HCT116 (cell line): Measurements from ENCODE around the gene KIAA1755. TPM values are rescaled to one million over a fixed set of nuclear protein-coding genes. Genes with fewer than 3 reads are reported as not detected.

Experiments used
- ATAC-seq: fragments of 200-7000 bp; cut with Tn5 transposase; 2 replicates; pipeline ENCODE4 v1.9.1; 2020; ENCODE audit warnings: mild to moderate bottlenecking, moderate library complexity
- BruUV-seq: library from RNA; stranded (reverse); fragments of 400-500 nt; replicated peaks from 2 replicates; lab custom pipeline; 2021; lab: Mats Ljungman, UMichigan
- CTCF ChIA-PET: fragments of 300-600 bp; sonication (Branson Sonifier 250); formaldehyde crosslinking; loops from one replicate; lab custom pipeline; 2021; ENCODE audit warnings: antibody characterized with exemption; lab: Charles Lee
- POLR2A ChIA-PET: fragments of 300-600, 350-600 bp; sonication (Branson Sonifier 250); formaldehyde crosslinking; loops from one replicate; lab custom pipeline; 2021; ENCODE audit warnings: antibody characterized with exemption; lab: Charles Lee
- RAD21 ChIA-PET, 2 experiments: fragments of 300-600 bp; sonication (Branson Sonifier 250); formaldehyde crosslinking; loops; one replicate each; lab custom pipeline; 2023; ENCODE audit warnings: low total read pairs in 2 of 2; ENCODE audit not compliant: uncharacterized antibody in 2 of 2, unreplicated experiment in 2 of 2, low non-redundant PET in 1 of 2; lab: Charles Lee
- DNase-seq: peaks from one replicate; pipeline ENCODE4 v3.0.0-alpha.2; 2010; ENCODE audit warnings: low read depth, low spot score
- H2AFZ ChIP-seq: fragments of 200-600 bp; shearing (Covaris generic), sonication (generic); 2 replicates; pipeline ENCODE4 v1.6.1; 2017; ENCODE audit warnings: low read depth, mixed run types, mixed read lengths, antibody characterized with exemption, low read length; ENCODE audit not compliant: poor library complexity, severe bottlenecking
- H3K27ac ChIP-seq: 2 replicates; pipeline ENCODE4 v1.5.1; 2012; ENCODE audit warnings: low read depth, low read length
- H3K27me3 ChIP-seq: fragments of 200-600 bp; sonication (generic); 2 replicates; pipeline ENCODE4 v1.6.1; 2016; ENCODE audit warnings: mixed run types, low read length, mixed read lengths; ENCODE audit not compliant: insufficient read depth
- H3K36me3 ChIP-seq, 2 experiments: fragments of 200-500 bp in 1 of 2; fragments of 200-600 bp in 1 of 2; sonication (Bioruptor generic) in 1 of 2; sonication (generic) in 1 of 2; 2 replicates each; pipeline versions ENCODE4 v1.5.1 to v1.6.1; 2014 to 2016; ENCODE audit warnings: low read length in 2 of 2, inconsistent platforms in 1 of 2, mixed read lengths in 1 of 2, mixed run types in 1 of 2; ENCODE audit not compliant: insufficient read depth in 2 of 2, control insufficient read depth in 1 of 2
- H3K4me1 ChIP-seq, 2 experiments: fragments of 200-600 bp in 1 of 2; sonication (generic) in 1 of 2; 2 replicates each; pipeline versions ENCODE4 v1.5.1 to v1.6.1; 2012 to 2017; ENCODE audit warnings: low read length in 2 of 2, inconsistent platforms in 1 of 2, mild to moderate bottlenecking in 1 of 2, mixed read lengths in 1 of 2, mixed run types in 1 of 2, moderate library complexity in 1 of 2; ENCODE audit not compliant: insufficient read depth in 2 of 2, control insufficient read depth in 1 of 2
- H3K4me2 ChIP-seq: fragments of 200-600 bp; sonication (generic); 2 replicates; pipeline ENCODE4 v1.6.1; 2017; ENCODE audit warnings: mixed run types, low read length, mixed read lengths
- H3K4me3 ChIP-seq, 2 experiments: fragments of 200-600 bp in 1 of 2; sonication (generic) in 1 of 2; replicated peaks in 1 of 2; 2 replicates each; pipeline ENCODE4 v1.5.1; 2011 to 2016; ENCODE audit warnings: low read length in 2 of 2, control low read depth in 1 of 2, low read depth in 1 of 2, mild to moderate bottlenecking in 1 of 2, mixed read lengths in 1 of 2, mixed run types in 1 of 2
- H3K79me2 ChIP-seq: fragments of 200-600 bp; sonication (generic); 2 replicates; pipeline ENCODE4 v1.6.1; 2017; ENCODE audit warnings: mild to moderate bottlenecking, mixed run types, low read length, moderate library complexity, mixed read lengths; ENCODE audit not compliant: insufficient read depth
- H3K9ac ChIP-seq: fragments of 200-600 bp; sonication (generic); 2 replicates; pipeline ENCODE4 v1.6.1; 2016; ENCODE audit warnings: low read length, mixed read lengths
- H3K9me2 ChIP-seq: fragments of 200-600 bp; sonication (generic), shearing (Covaris generic); 2 replicates; pipeline ENCODE4 v1.6.1; 2017; ENCODE audit warnings: mixed run types, mild to moderate bottlenecking, moderate library complexity; ENCODE audit not compliant: insufficient read depth
- H3K9me3 ChIP-seq, 2 experiments: fragments of 200-500 bp in 1 of 2; fragments of 200-600 bp in 1 of 2; sonication (Bioruptor generic) in 1 of 2; sonication (generic) in 1 of 2; 2 replicates each; pipeline ENCODE4 v1.6.1; 2014 to 2017; ENCODE audit warnings: low read length in 2 of 2, mixed read lengths in 2 of 2, inconsistent platforms in 1 of 2, low read depth in 1 of 2, mild to moderate bottlenecking in 1 of 2, mixed run types in 1 of 2, moderate library complexity in 1 of 2; ENCODE audit not compliant: control insufficient read depth in 1 of 2, insufficient read depth in 1 of 2
- H4K20me1 ChIP-seq: fragments of 200-600 bp; sonication (generic), shearing (Covaris generic); 2 replicates; pipeline ENCODE4 v1.6.1; 2017; ENCODE audit warnings: mixed run types, mild to moderate bottlenecking, moderate library complexity; ENCODE audit not compliant: insufficient read depth
- ATF3 ChIP-seq: IDR thresholded peaks from 2 replicates; pipeline ENCODE4 v1.6.1; 2012
- CBX3 ChIP-seq: IDR thresholded peaks from 2 replicates; pipeline ENCODE4 v1.6.1; 2012; ENCODE audit warnings: low read depth
- CEBPB ChIP-seq: IDR thresholded peaks from 2 replicates; pipeline ENCODE4 v1.6.1; 2012; ENCODE audit warnings: low read depth
- CTCF ChIP-seq, 3 experiments: fragments of 200-600 bp in 1 of 3; sonication (generic) in 1 of 3; IDR thresholded peaks in 2 of 3; conservative IDR thresholded peaks in 1 of 3; 2 replicates each; pipeline ENCODE4 v1.5.1; 2012 to 2017; ENCODE audit warnings: low read depth in 2 of 3, low read length in 2 of 3, antibody characterized with exemption in 1 of 3, borderline replicate concordance in 1 of 3, control low read depth in 1 of 3, mild to moderate bottlenecking in 1 of 3, mixed read lengths in 1 of 3, mixed run types in 1 of 3, moderate library complexity in 1 of 3; ENCODE audit not compliant: insufficient read depth in 1 of 3
- EGR1 ChIP-seq: IDR thresholded peaks from 2 replicates; pipeline ENCODE4 v1.6.1; 2012; ENCODE audit warnings: low read depth
- ELF1 ChIP-seq: IDR thresholded peaks from 2 replicates; pipeline ENCODE4 v1.6.1; 2012; ENCODE audit warnings: low read depth, borderline replicate concordance
- EZH2 ChIP-seq: fragments of 200-600 bp; sonication (generic); IDR thresholded peaks from 2 replicates; pipeline ENCODE4 v1.6.1; 2017; ENCODE audit warnings: antibody characterized with exemption, mixed run types
- EZH2phosphoT487 ChIP-seq: fragments of 200-600 bp; IDR thresholded peaks from 2 replicates; pipeline ENCODE4 v1.6.1; 2018; ENCODE audit warnings: antibody characterized with exemption, borderline replicate concordance
- FOSL1 ChIP-seq: IDR thresholded peaks from 2 replicates; pipeline ENCODE4 v1.6.1; 2012; ENCODE audit warnings: low read depth
- JUND ChIP-seq: IDR thresholded peaks from 2 replicates; pipeline ENCODE4 v1.6.1; 2012
- MAX ChIP-seq: IDR thresholded peaks from 2 replicates; pipeline ENCODE4 v1.6.1; 2012
- POLR2AphosphoS5 ChIP-seq: IDR thresholded peaks from 2 replicates; pipeline ENCODE4 v1.6.1; 2011; ENCODE audit warnings: mild to moderate bottlenecking, low read depth, low read length, moderate library complexity
- RAD21 ChIP-seq: IDR thresholded peaks from 2 replicates; pipeline ENCODE4 v1.6.1; 2012; ENCODE audit warnings: low read depth, mild to moderate bottlenecking
- REST ChIP-seq: IDR thresholded peaks from 2 replicates; pipeline ENCODE4 v1.6.1; 2012; ENCODE audit warnings: low read depth
- SIN3A ChIP-seq: IDR thresholded peaks from 2 replicates; pipeline ENCODE4 v1.6.1; 2012; ENCODE audit warnings: low read depth
- SRF ChIP-seq: IDR thresholded peaks from 2 replicates; pipeline ENCODE4 v1.6.1; 2012; ENCODE audit warnings: low read depth
- TCF7L2 ChIP-seq: IDR thresholded peaks from 2 replicates; pipeline ENCODE4 v1.7.0; 2011; ENCODE audit warnings: borderline replicate concordance, inconsistent platforms; ENCODE audit not compliant: insufficient read depth, insufficient read length; ENCODE audit errors: extremely low read depth
- YY1 ChIP-seq: IDR thresholded peaks from 2 replicates; pipeline ENCODE4 v1.6.1; 2011; ENCODE audit warnings: low read length, low read depth, moderate library complexity, mild to moderate bottlenecking; ENCODE audit not compliant: insufficient replicate concordance; ENCODE audit errors: extremely low read depth
- ZBTB33 ChIP-seq: IDR thresholded peaks from 2 replicates; pipeline ENCODE4 v1.6.1; 2011; ENCODE audit warnings: mild to moderate bottlenecking, low read length, moderate library complexity; ENCODE audit not compliant: insufficient replicate concordance; ENCODE audit errors: extremely low read depth
- intact Hi-C: fragments of 100-400 bp; cut with micrococcal nuclease; formaldehyde crosslinking; loops from 2 replicates; pipeline ENCODE4 v1.10.0; 2022
- total RNA-seq: library from RNA; stranded (reverse); gene quantifications from one replicate; pipeline ENCODE4 v1.2.1, GENCODE V29; 2021; ENCODE audit not compliant: unreplicated experiment

Gene KIAA1755
- total RNA-seq, 1 experiment from 2014 or later, result not detected

GRCh38 chr20:38177201-38177600, 83.3 kb downstream of the KIAA1755 start:
- Histone ChIP-seq H3K27me3 (no peaks in the 10 kb centered on the region), H2AFZ (no peak overlapping the region), H3K36me3 (no peaks in the 10 kb centered on the region), H3K9ac (no peak overlapping the region), H3K9me3 (no peaks in the 10 kb centered on the region), H3K4me2 (no peak overlapping the region), H4K20me1 (no peaks in the 10 kb centered on the region), H3K79me2 (no peaks in the 10 kb centered on the region), H3K4me1 (peaks cover 15 to 32% of the 10 kb centered on the region in 2 experiments; a peak in 3 of 4 replicates), H3K4me3 (no peak overlapping the region), H3K9me2 (no peaks in the 10 kb centered on the region), H3K27ac (no peak overlapping the region)
- intact Hi-C loops, result no loop called here
- ATAC-seq, result no peak
- CTCF ChIA-PET, result no interaction called here
- RAD21 ChIA-PET, result no interaction called here
- POLR2A ChIA-PET, result no interaction called here
- TF ChIP-seq SIN3A (no peak), FOSL1 (no peak), RAD21 (no peak), YY1 (no peak), ELF1 (no peak), CBX3 (no peak), MAX (no peak), CEBPB (no peak), EGR1 (no peak), TCF7L2 (no peak), REST (no peak), ATF3 (no peak), JUND (no peak), ZBTB33 (no peak), SRF (no peak), POLR2AphosphoS5 (no peak), EZH2 (no peak), EZH2phosphoT487 (no peak), CTCF (IDR thresholded peaks at IDR 0.05 in 2 of 3, conservative IDR thresholded peaks at IDR 0.05 in 1 of 3; ENCODE audit: borderline replicate concordance in 1 of 3, insufficient read depth in 1 of 3, low read depth in 2 of 3, low read length in 2 of 3) (no peak)
- DNase-seq, result no peak
- BruUV-seq, result no TSS peak
